SK-N-SH (cell line): ENCODE measurements around the gene REG3G. TPM values are rescaled to one million over a fixed set of nuclear protein-coding genes. Genes with fewer than 3 reads are reported as not detected.

Experiments
- CTCF ChIA-PET: fragments of 300-600, 350-600 bp; formaldehyde crosslinking; extraction: SDS; loops from one replicate; lab custom pipeline; 2021; lab: Yijun Ruan, JAX
- POLR2A ChIA-PET: fragments of 350-600 bp; sonication (Branson Sonifier 250); formaldehyde crosslinking; extraction: SDS; loops from one replicate; lab custom pipeline; 2020; ENCODE audit warnings: antibody characterized with exemption, inconsistent platforms; lab: Yijun Ruan, JAX
- DNase-seq: peaks from one replicate; pipeline ENCODE4 v3.0.0; 2012
- H2AFZ ChIP-seq: fragments of 200-600 bp; sonication (generic); 2 replicates; pipeline ENCODE4 v1.8.1; 2016; ENCODE audit warnings: antibody characterized with exemption, mild to moderate bottlenecking, low read depth
- H3F3A ChIP-seq: fragments of 200-600 bp; sonication (generic); replicated peaks from 2 replicates; pipeline ENCODE3; 2016; ENCODE audit warnings: antibody characterized with exemption, mild to moderate bottlenecking; ENCODE audit not compliant: insufficient read depth
- H3K27ac ChIP-seq, 2 experiments: fragments of 200-500 bp in 1 of 2; fragments of 200-600 bp in 1 of 2; sonication (Bioruptor generic) in 1 of 2; sonication (generic), shearing (Covaris generic) in 1 of 2; 2 replicates each; pipeline versions ENCODE4 v1.5.1 to v1.6.1; 2014 to 2016; ENCODE audit warnings: low read depth in 2 of 2, inconsistent platforms in 1 of 2, low read length in 1 of 2, mild to moderate bottlenecking in 1 of 2, mixed read lengths in 1 of 2
- H3K27me3 ChIP-seq: fragments of 200-600 bp; sonication (generic), shearing (Covaris generic); 2 replicates; pipeline ENCODE4 v1.6.1; 2016; ENCODE audit warnings: mixed run types; ENCODE audit not compliant: insufficient read depth
- H3K36me3 ChIP-seq, 2 experiments: fragments of 200-500 bp in 1 of 2; fragments of 200-600 bp in 1 of 2; sonication (Bioruptor generic) in 1 of 2; sonication (generic) in 1 of 2; replicated peaks in 1 of 2; 2 replicates each; pipeline versions ENCODE3 to v1.5.1; 2014 to 2016; ENCODE audit warnings: low read length in 1 of 2, mild to moderate bottlenecking in 1 of 2; ENCODE audit not compliant: insufficient read depth in 2 of 2, control insufficient read depth in 1 of 2
- H3K4me1 ChIP-seq, 2 experiments: fragments of 200-500 bp in 1 of 2; fragments of 200-600 bp in 1 of 2; sonication (Bioruptor generic) in 1 of 2; sonication (generic), shearing (Covaris generic) in 1 of 2; 2 replicates each; pipeline versions ENCODE4 v1.5.1 to v1.6.1; 2014 to 2016; ENCODE audit warnings: low read depth in 1 of 2, low read length in 1 of 2, mixed run types in 1 of 2; ENCODE audit not compliant: insufficient read depth in 2 of 2, control insufficient read depth in 1 of 2
- H3K4me2 ChIP-seq: fragments of 200-600 bp; sonication (generic), shearing (Covaris generic); 2 replicates; pipeline ENCODE4 v1.6.1; 2017; ENCODE audit warnings: mixed run types
- H3K4me3 ChIP-seq, 2 experiments: fragments of 200-500 bp in 1 of 2; fragments of 200-600 bp in 1 of 2; sonication (Bioruptor generic) in 1 of 2; sonication (generic), shearing (Covaris generic) in 1 of 2; 2 replicates each; pipeline versions ENCODE4 v1.5.1 to v1.8.1; 2014 to 2016; ENCODE audit warnings: low read depth in 2 of 2, inconsistent platforms in 1 of 2, low read length in 1 of 2, mild to moderate bottlenecking in 1 of 2, mixed read lengths in 1 of 2, moderate library complexity in 1 of 2
- H3K79me2 ChIP-seq: fragments of 200-600 bp; sonication (generic); 2 replicates; pipeline ENCODE4 v1.8.1; 2017; ENCODE audit warnings: mild to moderate bottlenecking; ENCODE audit not compliant: insufficient read depth
- H3K9ac ChIP-seq: fragments of 200-600 bp; sonication (generic); 2 replicates; pipeline ENCODE4 v1.6.1; 2017; ENCODE audit warnings: mixed run types
- H3K9me2 ChIP-seq: fragments of 200-600 bp; sonication (generic); 2 replicates; pipeline ENCODE4 v1.6.1; 2017; ENCODE audit warnings: mixed run types
- H3K9me3 ChIP-seq: fragments of 200-600 bp; sonication (generic); 2 replicates; pipeline ENCODE4 v1.6.1; 2017; ENCODE audit warnings: mixed run types, mild to moderate bottlenecking, moderate library complexity
- H4K20me1 ChIP-seq: fragments of 200-600 bp; sonication (generic); 2 replicates; pipeline ENCODE4 v1.6.1; 2017; ENCODE audit warnings: mild to moderate bottlenecking, mixed run types; ENCODE audit not compliant: insufficient read depth
- CTCF ChIP-seq: fragments of 200-600 bp; sonication (generic); IDR thresholded peaks from 2 replicates; pipeline ENCODE4 v1.6.1; 2017; ENCODE audit warnings: antibody characterized with exemption, mild to moderate bottlenecking, moderate library complexity
- ELF1 ChIP-seq: IDR thresholded peaks from 2 replicates; pipeline ENCODE4 v1.4.0; 2012
- EZH2phosphoT487 ChIP-seq: fragments of 200-600 bp; sonication (generic); IDR thresholded peaks from 2 replicates; pipeline ENCODE4 v1.6.1; 2017; ENCODE audit warnings: low read depth, mixed run types, mild to moderate bottlenecking, antibody characterized with exemption, moderate library complexity, borderline replicate concordance
- FOXJ3 ChIP-seq: sonication (generic); formaldehyde crosslinking; IDR thresholded peaks from 2 replicates; pipeline ENCODE4 v1.5.1; 2020; ENCODE audit warnings: mild to moderate bottlenecking, missing genetic modification reagents
- GABPA ChIP-seq: IDR thresholded peaks from 2 replicates; pipeline ENCODE4 v1.4.0; 2012; ENCODE audit warnings: low read depth, mild to moderate bottlenecking
- JUND ChIP-seq: IDR thresholded peaks from 2 replicates; pipeline ENCODE4 v1.4.0; 2012
- MEF2A ChIP-seq: IDR thresholded peaks from 2 replicates; pipeline ENCODE4 v1.4.0; 2012; ENCODE audit warnings: low read depth, borderline replicate concordance
- MXI1 ChIP-seq: IDR thresholded peaks from 2 replicates; pipeline ENCODE4 v1.6.1; 2012; ENCODE audit warnings: mild to moderate bottlenecking, low read depth, low read length, improper control_type of control experiment
- NFIC ChIP-seq: IDR thresholded peaks from 2 replicates; pipeline ENCODE4 v1.4.0; 2012; ENCODE audit warnings: borderline replicate concordance
- NRF1 ChIP-seq: IDR thresholded peaks from 2 replicates; pipeline ENCODE4 v1.6.1; 2012; ENCODE audit warnings: low read depth, mild to moderate bottlenecking, low read length
- PBX3 ChIP-seq: IDR thresholded peaks from 2 replicates; pipeline ENCODE4; 2012
- POLR2AphosphoS5 ChIP-seq: IDR thresholded peaks from 2 replicates; pipeline ENCODE4 v1.6.1; 2012; ENCODE audit warnings: low read depth, low read length
- RAD21 ChIP-seq: IDR thresholded peaks from 2 replicates; pipeline ENCODE4 v1.6.1; 2012; ENCODE audit warnings: mild to moderate bottlenecking, low read length
- RCOR1 ChIP-seq: fragments of 150-350 bp; IDR thresholded peaks from 2 replicates; pipeline ENCODE4 v1.6.1; 2017; ENCODE audit warnings: antibody characterized with exemption, low read length
- REST ChIP-seq: IDR thresholded peaks from 2 replicates; pipeline ENCODE4 v1.6.1; 2012; ENCODE audit warnings: mild to moderate bottlenecking, low read depth, low read length, moderate library complexity
- RFX5 ChIP-seq: IDR thresholded peaks from 2 replicates; pipeline ENCODE4 v1.6.1; 2012; ENCODE audit warnings: mild to moderate bottlenecking, improper control_type of control experiment, low read length
- SMC3 ChIP-seq: IDR thresholded peaks from 2 replicates; pipeline ENCODE4 v1.6.1; 2012; ENCODE audit warnings: low read depth, low read length, improper control_type of control experiment
- TAF1 ChIP-seq: IDR thresholded peaks from 2 replicates; pipeline ENCODE4 v1.6.1; 2012; ENCODE audit warnings: low read depth, mild to moderate bottlenecking, low read length, moderate library complexity, borderline replicate concordance
- TCF12 ChIP-seq: IDR thresholded peaks from 2 replicates; pipeline ENCODE4 v1.4.0; 2012
- USF1 ChIP-seq: IDR thresholded peaks from 2 replicates; pipeline ENCODE4 v1.4.0; 2012; ENCODE audit warnings: low read depth, borderline replicate concordance
- USF2 ChIP-seq: fragments of 150-350 bp; IDR thresholded peaks from 2 replicates; pipeline ENCODE4 v1.6.1; 2017; ENCODE audit warnings: antibody characterized with exemption, low read length, low read depth, borderline replicate concordance
- YY1 ChIP-seq: IDR thresholded peaks from 2 replicates; pipeline ENCODE4 v1.4.0; 2012; ENCODE audit warnings: low read depth, mild to moderate bottlenecking
- WGBS: methylation state at CpG from one replicate; pipeline ENCODE4 v1.1.6; 2017; ENCODE audit warnings: low lambda C conversion rate; 5-methylcytosine and 5-hydroxymethylcytosine counted together
- polyA plus RNA-seq, 3 experiments: library from polyadenylated mRNA; depleted of rRNA; stranded (reverse); fragments of >200 nt; gene quantifications; 2 replicates each; pipeline ENCODE4 v1.2.3, GENCODE V29; 2012

The REG3G gene
- polyA plus RNA-seq, 1 of the 3 experiments (the other 2 are of a cell fraction) = not detected

- no peak for DNase-seq
- Histone ChIP-seq H3F3A (no peaks in the 10 kb centered on the region), H3K27me3 (no peaks in the 10 kb centered on the region), H3K4me1 (no peaks in the 10 kb centered on the region), H3K9me3 (no peaks in the 10 kb centered on the region), H2AFZ (no peak overlapping the region), H3K9me2 (no peaks in the 10 kb centered on the region), H3K4me3 (no peak overlapping the region), H3K9ac (no peak overlapping the region), H3K27ac (no peak overlapping the region), H3K4me2 (no peak overlapping the region), H4K20me1 (no peaks in the 10 kb centered on the region), H3K36me3 (no peaks in the 10 kb centered on the region), H3K79me2 (no peaks in the 10 kb centered on the region)
- CTCF ChIA-PET = interaction anchor here (0.6 kb wide), 1 partner anchor 287 kb away, joined by 3 read pairs; no protein-coding TSS in a partner anchor
- POLR2A ChIA-PET = no interaction called here
- 11% methylated on average over 2 of the region's 2 CpGs for WGBS
- TF ChIP-seq RFX5 = no peak
- no peak for TF ChIP-seq TCF12
- TF ChIP-seq EZH2phosphoT487 = no peak
- no peak for TF ChIP-seq NRF1
Measured at GRCh38 chr2:79065201-79065600, 39.7 kb downstream of the REG3G start.

- Histone ChIP-seq H4K20me1 (no peaks in the 10 kb centered on the region), H3K9me2 (no peaks in the 10 kb centered on the region), H2AFZ (no peak overlapping the region), H3K27me3 (no peaks in the 10 kb centered on the region), H3K4me3 (no peak overlapping the region), H3K79me2 (no peaks in the 10 kb centered on the region), H3K27ac (no peak overlapping the region), H3K4me1 (no peaks in the 10 kb centered on the region), H3K9me3 (no peaks in the 10 kb centered on the region), H3F3A (no peaks in the 10 kb centered on the region), H3K9ac (no peak overlapping the region), H3K4me2 (no peak overlapping the region), H3K36me3 (no peaks in the 10 kb centered on the region)
- TF ChIP-seq REST = no peak
- TF ChIP-seq SMC3 = no peak
- TF ChIP-seq ELF1 = no peak
- no peak for TF ChIP-seq USF1
- no peak for TF ChIP-seq JUND
- TF ChIP-seq RAD21 = no peak
- no peak for TF ChIP-seq RFX5
- TF ChIP-seq POLR2AphosphoS5 = no peak
- no peak for TF ChIP-seq MEF2A
- TF ChIP-seq PBX3 = no peak
- no peak for TF ChIP-seq MXI1
- no peak for TF ChIP-seq NFIC
- TF ChIP-seq EZH2phosphoT487 = no peak
- no peak for TF ChIP-seq GABPA
- no peak for TF ChIP-seq YY1
- no peak for TF ChIP-seq RCOR1
- no peak for TF ChIP-seq TAF1
- no peak for TF ChIP-seq FOXJ3 (CRISPR knock-in tag)
- TF ChIP-seq CTCF = no peak
- no peak for TF ChIP-seq USF2
- no peak for DNase-seq
- ChIA-PET CTCF (interaction anchor here (1.1 to 2.1 kb wide), 3 partner anchors 10 to 30 kb away, joined by 3 to 6 read pairs (median 4); no protein-coding TSS in a partner anchor), POLR2A (no interaction called here)
- 16% methylated on average over 2 of the region's 2 CpGs for WGBS
Measured at GRCh38 chr2:79071078-79071477, 45.6 kb downstream of the REG3G start.
